ENCODE data around the gene METTL4.

METTL4 gene

DNA sequence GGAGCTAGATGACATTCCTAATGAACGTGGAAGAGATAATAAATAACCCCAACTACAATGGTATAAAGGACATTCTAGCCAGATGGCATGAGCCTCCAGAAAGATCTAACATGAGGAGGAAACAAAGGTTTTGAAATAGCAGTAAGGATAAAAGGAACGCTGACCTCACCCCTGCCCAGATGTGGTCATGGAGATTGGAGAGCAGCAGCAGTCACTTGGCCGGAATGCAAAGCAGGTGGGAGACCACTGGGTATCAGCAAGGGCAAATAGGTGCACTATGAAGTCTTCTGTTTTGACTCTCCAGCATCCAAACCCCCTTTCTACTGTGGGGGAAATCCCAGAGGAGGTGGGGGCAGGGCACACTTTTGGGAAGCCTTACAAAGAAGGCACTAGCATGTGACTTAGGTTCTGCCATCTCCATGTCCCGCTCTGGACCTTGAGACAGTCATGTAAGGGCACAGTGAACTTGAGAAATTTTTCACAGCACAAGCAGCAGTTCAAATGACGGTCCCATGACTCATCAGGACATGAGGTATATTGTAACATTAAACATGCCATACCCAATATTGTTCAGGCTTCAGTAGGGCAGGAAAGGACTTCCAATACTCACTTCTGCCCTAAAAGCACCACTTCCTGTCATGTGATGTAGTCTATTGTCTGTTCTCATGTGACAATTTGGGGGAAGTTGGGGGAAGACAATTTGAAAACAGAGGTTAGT lies 55.2 kb downstream of the METTL4 start:
- DNase-seq (ENCODE audit: low read depth in 2 of 2) = no peak

DNA sequence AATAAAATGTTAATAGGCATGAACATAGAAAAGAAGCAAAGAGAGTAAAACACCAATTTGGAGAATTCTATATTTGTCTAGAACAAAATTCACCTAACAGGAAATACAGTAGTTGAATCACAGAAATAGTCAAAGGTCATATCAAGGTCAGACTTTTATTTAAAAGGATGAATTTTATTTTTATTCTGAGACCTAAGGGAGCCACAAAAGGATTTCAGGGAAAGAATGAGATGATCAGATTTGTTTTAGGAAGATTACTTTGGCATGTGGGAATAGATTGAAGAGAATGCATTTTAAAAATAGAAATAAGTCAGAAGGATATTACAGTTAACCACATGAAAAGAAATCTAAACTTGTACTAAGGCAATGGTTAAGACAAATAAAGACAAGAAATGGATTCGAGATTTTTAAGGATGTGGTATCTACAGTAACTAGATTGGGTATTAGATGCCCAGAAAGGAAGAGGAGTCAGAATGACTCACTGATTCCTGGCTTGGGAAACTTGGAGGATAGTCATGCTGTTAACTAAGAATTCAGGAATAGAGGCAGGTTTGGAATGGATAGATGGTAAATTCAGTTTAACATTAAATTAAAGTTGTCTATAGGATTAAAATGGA lies 56.0 kb downstream of the METTL4 start:
- DNase-seq (ENCODE audit: low read depth in 2 of 2) = no peak

DNA sequence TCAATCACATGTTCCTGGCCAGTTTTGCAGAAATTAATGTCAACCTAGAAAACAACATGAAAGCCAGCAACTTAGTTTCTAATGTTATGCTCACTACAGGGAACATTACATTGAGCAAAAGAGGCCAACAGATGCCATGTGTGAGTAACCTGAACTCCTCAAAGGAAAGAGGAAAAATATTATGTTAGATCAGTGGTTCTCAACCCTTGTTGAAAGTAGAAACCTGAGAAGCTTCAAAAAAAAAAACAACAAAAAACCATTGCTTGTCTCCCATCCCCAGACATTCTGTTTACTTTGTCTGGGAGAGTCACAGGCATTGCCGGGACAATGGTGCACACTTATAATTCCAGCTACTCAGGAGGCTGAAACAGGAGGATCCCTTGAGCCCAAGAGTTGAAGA lies 57.7 kb downstream of the METTL4 start:
- DNase-seq (ENCODE audit: low read depth in 2 of 2) = no peak

DNA sequence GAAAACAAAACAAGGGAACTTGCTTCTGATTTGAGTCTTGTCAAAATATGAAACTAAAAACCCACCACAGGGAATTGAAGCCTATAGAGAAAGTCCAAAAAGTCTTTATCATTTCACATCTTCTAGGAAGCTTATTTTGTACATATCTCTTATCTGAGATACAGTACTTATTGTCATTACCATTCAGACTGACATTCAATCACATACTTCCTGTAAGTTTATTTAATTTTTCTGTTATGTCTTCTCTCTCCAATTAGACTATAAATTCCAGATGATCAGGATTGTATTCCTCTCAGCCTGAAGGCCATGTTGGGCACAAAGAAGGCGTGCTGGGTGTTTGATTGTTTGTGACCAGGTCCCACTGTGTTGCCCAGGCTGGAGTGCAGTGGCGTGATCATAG lies 59.2 kb downstream of the METTL4 start:
- DNase-seq (ENCODE audit: low read depth in 2 of 2) = no peak

- DNase-seq (ENCODE audit: low read depth in 2 of 2) = no peak
These were observed 59.9 kb downstream of the METTL4 start for GRCh38 chr18:2511451-2511850.

GRCh38 chr18:2510416-2510815 lies 60.9 kb downstream of the METTL4 start:
- DNase-seq (ENCODE audit: low read depth in 2 of 2) = no peak

DNA sequence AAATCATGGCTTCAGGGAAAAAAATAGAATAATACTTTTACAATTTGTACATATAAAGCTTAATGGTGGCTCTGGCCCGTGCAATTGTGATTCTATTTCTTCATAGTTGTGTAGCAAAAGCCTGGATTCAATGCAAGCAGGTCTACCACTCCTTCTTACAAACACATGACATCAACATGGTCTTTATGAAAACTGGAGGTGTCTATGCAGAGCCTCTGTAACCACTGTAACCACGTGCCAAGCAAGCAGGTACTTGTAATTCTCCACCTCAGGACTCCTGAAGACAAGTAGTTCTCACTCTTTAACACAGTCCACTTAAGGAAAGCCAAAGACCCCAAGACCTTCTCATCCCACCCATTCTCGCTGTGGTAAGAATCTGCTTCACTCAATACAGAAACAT lies 62.6 kb downstream of the METTL4 start:
- DNase-seq (ENCODE audit: low read depth in 2 of 2) = no peak

- no peak for DNase-seq (ENCODE audit: low read depth in 2 of 2)
These were observed 63.1 kb downstream of the METTL4 start for GRCh38 chr18:2508155-2508554.

GRCh38 chr18:2504642-2505041 lies 66.7 kb downstream of the METTL4 start:
- no peak for DNase-seq (ENCODE audit: low read depth in 2 of 2)

DNA sequence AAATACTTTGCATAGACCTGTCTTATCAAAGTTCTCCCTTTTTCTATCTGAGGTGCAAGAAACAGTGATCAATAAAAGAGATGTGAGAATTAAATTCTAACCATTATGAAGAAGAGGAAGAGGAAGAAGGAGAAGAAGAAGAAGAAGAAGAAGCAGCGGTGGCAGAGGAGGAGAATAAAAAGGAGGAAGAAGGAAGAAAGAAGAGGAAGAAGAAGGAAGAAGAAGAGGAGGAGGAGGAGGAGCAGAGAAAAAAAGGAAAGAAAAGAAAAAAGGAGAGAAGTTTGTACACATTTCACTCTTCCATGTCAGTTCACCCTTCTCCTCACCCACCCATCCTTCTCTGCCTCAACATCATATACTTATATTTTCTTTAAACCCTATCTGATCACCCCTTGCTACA lies 68.4 kb downstream of the METTL4 start:
- no peak for DNase-seq (ENCODE audit: low read depth in 2 of 2)

DNA sequence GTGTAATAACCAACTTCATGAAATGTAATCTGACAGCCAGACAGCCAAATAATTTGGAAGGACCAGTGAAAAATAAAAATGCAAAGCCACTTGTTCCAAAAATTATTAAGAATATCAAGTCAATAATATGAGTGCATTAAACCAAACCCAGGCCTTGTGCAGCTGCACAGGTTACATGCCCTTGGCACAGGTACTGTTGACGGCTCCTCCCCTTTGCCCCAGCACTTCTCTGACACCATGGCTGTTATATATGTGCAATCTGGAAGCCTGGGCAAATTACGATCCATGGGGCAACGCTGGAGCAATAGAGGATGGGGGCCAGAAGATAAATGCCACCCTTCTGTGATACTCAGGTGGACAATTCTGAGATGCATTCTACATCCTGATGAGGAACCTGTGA lies 68.9 kb downstream of the METTL4 start:
- DNase-seq (ENCODE audit: low read depth in 2 of 2) = no peak

DNA sequence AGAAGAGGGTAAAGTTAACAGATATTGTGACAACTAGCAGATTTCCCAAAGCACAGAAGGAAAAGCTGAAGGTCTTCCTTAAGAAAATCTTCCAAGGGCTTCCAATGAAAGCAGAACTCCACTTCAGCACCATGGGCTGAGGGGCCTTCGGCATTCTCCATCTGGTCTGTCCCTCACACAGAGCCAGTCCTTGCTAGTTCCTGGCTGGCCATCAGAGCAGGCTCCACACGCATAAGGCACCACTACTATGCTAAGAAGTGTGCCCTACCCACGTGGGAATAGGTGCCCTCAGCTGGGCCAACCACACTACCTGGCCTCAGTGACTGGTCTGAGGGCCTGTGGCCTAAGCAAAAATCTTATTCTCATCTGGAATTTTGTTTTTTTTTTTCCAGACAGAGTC lies 73.5 kb downstream of the METTL4 start:
- no peak for DNase-seq (ENCODE audit: low read depth in 2 of 2)

DNA sequence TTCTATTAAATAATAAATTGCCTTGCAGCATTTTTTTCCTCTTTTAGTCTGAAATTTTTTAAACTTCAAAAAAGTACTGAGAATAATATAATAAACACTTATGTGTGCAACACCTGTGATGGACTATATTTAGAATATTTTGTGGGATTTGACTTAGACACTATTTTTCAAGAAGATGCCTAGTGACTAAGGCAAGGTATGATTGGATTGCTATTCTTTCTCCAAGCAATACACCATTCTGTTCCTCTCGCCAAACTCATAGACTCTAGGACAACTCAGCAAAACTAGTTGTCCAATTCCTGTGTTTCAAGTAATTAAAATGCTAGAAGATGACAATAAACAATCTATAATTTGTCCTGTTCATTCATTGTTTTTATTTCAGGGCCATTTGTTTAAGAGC lies 75.9 kb downstream of the METTL4 start:
- DNase-seq (ENCODE audit: low read depth in 2 of 2) = no peak

- no peak for DNase-seq (ENCODE audit: low read depth in 2 of 2)
These were observed 76.4 kb downstream of the METTL4 start for GRCh38 chr18:2494921-2495320.
